Left ventricle myocardium inferior (tissue), 1 donor: Measurements from ENCODE around the gene ARHGEF10L. TPM values are rescaled to one million over a fixed set of nuclear protein-coding genes. Genes with fewer than 3 reads are reported as not detected.

ENCODE experiments used
- DNase-seq: peaks from one replicate; pipeline ENCODE4 v3.0.0-alpha.2; 2020
- H3K27ac ChIP-seq: fragments of 200-600 bp; replicated peaks from 2 replicates; pipeline ENCODE4 v1.8.0; 2021
- H3K27me3 ChIP-seq: fragments of 200-600 bp; 2 replicates; pipeline ENCODE4 v1.8.0; 2021; ENCODE audit warnings: low read depth
- H3K36me3 ChIP-seq: fragments of 200-600 bp; 2 replicates; pipeline ENCODE4 v1.8.0; 2021
- H3K4me1 ChIP-seq: fragments of 200-600 bp; 2 replicates; pipeline ENCODE4 v1.8.0; 2021
- H3K4me3 ChIP-seq: fragments of 200-600 bp; 2 replicates; pipeline ENCODE4 v1.8.0; 2021; ENCODE audit warnings: mild to moderate bottlenecking, moderate library complexity
- H3K9me3 ChIP-seq: fragments of 200-600 bp; replicated peaks from 2 replicates; pipeline ENCODE4 v1.8.0; 2021
- intact Hi-C: fragments of 100-400 bp; cut with micrococcal nuclease; formaldehyde crosslinking; loops from one replicate; pipeline ENCODE4 v1.11.0; 2022
- total RNA-seq: library from RNA; stranded (reverse); fragmentation: NEBNext Ultra II Directional; extraction: Animal tissue kit (Norgen Biotek cat#: 25700); gene quantifications from one replicate; pipeline ENCODE4 v1.2.1, GENCODE V29; 2021
- TF ChIP-seq, protein P1 (sequence below): fragments of 200-600 bp; IDR thresholded peaks from 2 replicates; pipeline ENCODE4 v1.8.0; 2021; ENCODE audit warnings: antibody characterized with exemption, mild to moderate bottlenecking, borderline replicate concordance
- donor health status: DM: no; HTN: yes; CAD: no; lungs with severe emphysema.

ARHGEF10L gene
- total RNA-seq, 1 donor from 2014 or later, result 59.1 TPM

GRCh38 chr1:17533201-17533600 lies 6.3 kb upstream of the ARHGEF10L start:
- intact Hi-C loops, result no loop called here

DNA sequence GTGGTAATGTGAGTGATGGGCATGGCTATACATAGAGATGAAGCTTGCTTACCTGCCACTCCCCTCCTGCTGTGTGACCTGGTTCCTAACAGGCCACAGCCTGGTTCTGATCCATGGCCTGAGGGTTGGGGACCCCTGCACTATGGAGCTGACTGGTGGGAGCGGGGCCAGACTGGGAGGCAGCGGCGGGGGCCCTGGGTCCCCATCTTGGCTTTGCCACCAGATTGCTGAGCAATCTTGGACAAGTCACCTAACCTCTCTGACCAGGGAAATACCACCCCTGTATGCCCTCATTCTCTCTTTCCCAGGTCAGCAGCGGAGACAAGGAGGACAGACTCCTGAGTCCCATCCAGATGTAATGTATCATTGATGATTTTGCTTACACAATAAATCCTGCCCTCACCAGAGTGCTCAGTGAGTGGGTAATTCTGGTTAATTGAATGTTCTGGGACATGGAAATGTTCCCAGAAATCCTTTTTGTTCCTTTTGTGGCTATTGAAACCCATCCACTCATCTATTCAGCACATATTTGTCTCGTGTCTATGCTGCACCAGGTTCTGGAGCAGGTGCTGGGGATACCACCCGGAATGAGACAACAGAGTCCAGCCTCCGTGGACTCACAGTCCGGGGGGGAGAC lies 4.1 kb upstream of the ARHGEF10L start:
- Histone ChIP-seq H3K27ac (no peak overlapping the region), H3K4me3 (no peak overlapping the region), H3K4me1 (peaks cover 39% of the 10 kb centered on the region), H3K9me3 (no peaks in the 10 kb centered on the region), H3K27me3 (peaks cover 4% of the 10 kb centered on the region), H3K36me3 (no peaks in the 10 kb centered on the region)
- intact Hi-C loops, result no loop called here
- TF ChIP-seq, protein P1, sequence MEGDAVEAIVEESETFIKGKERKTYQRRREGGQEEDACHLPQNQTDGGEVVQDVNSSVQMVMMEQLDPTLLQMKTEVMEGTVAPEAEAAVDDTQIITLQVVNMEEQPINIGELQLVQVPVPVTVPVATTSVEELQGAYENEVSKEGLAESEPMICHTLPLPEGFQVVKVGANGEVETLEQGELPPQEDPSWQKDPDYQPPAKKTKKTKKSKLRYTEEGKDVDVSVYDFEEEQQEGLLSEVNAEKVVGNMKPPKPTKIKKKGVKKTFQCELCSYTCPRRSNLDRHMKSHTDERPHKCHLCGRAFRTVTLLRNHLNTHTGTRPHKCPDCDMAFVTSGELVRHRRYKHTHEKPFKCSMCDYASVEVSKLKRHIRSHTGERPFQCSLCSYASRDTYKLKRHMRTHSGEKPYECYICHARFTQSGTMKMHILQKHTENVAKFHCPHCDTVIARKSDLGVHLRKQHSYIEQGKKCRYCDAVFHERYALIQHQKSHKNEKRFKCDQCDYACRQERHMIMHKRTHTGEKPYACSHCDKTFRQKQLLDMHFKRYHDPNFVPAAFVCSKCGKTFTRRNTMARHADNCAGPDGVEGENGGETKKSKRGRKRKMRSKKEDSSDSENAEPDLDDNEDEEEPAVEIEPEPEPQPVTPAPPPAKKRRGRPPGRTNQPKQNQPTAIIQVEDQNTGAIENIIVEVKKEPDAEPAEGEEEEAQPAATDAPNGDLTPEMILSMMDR, result no peak
- DNase-seq, result no peak

More at GRCh38 chr1:17533201-17533600, 6.3 kb upstream of the ARHGEF10L start:
- Histone ChIP-seq H3K36me3 (no peaks in the 10 kb centered on the region), H3K27me3 (no peaks in the 10 kb centered on the region), H3K9me3 (no peaks in the 10 kb centered on the region), H3K27ac (peak overlapping the region; percentile 89), H3K4me3 (no peak overlapping the region), H3K4me1 (peaks cover 22% of the 10 kb centered on the region)
- no peak for DNase-seq
- TF ChIP-seq, protein P1, result no peak

- intact Hi-C loops, result no loop called here
- H3K4me3 ChIP-seq, result no peak overlapping the region
- no peaks in the 10 kb centered on the region for H3K36me3 ChIP-seq
- peaks cover 4% of the 10 kb centered on the region for H3K27me3 ChIP-seq
- H3K4me1 ChIP-seq, result peaks cover 33% of the 10 kb centered on the region
- peak overlapping the region; percentile 88 for H3K27ac ChIP-seq
- DNase-seq, result no peak
- TF ChIP-seq, protein P1, result no peak
- no peaks in the 10 kb centered on the region for H3K9me3 ChIP-seq
These were observed 1.5 kb upstream of the ARHGEF10L start for GRCh38 chr1:17538010-17538409.

DNA sequence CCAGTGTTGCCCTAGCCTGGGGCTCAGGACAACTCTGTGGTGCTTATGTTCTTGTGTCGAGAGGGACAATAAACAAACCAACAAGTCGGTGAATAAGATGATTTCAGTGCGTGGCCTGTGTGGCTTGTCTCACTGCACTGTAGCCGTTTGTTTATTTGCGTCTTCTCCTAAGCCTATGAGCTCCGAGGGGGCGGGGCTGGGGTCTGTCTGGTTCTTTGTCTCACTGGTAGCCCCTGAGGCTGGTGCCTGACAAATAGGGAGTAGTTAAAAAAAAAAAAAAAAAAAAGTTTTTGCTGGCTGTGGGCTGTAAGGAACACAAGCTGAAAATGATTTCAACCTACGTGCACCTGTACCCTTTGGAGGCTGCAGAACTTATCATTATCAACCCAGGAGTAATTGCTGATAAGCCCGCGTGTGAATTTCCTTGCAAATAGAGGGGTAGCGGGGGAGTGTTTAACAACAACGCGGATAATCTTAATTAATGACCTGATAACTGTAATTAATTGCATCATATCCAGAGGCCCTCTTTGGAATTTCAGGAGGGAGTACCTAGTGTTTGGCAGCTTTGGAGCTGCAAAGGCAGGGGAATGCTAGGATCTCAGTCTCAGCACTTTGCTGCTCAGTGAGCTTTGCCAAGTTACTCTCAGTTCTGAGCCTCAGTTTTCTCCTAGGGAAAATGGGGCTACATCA lies 925 bp upstream of the ARHGEF10L start:
- H3K27ac ChIP-seq, result peak overlapping the region; percentile 88
- H3K4me3 ChIP-seq, result peak overlapping the region; percentile 85
- intact Hi-C loops, result no loop called here
- H3K27me3 ChIP-seq, result peaks cover 4% of the 10 kb centered on the region
- H3K9me3 ChIP-seq, result no peaks in the 10 kb centered on the region
- H3K36me3 ChIP-seq, result no peaks in the 10 kb centered on the region
- DNase-seq, result no peak
- TF ChIP-seq, protein P1, result no peak
- peaks cover 33% of the 10 kb centered on the region for H3K4me1 ChIP-seq

GRCh38 chr1:17539118-17539476 lies 401 bp upstream of the ARHGEF10L start:
- no peak for DNase-seq
- intact Hi-C loops, result no loop called here

More at GRCh38 chr1:17539118-17539476, 401 bp upstream of the ARHGEF10L start:
- Histone ChIP-seq H3K27ac (peak overlapping the region; percentile 88), H3K4me1 (peaks cover 33% of the 10 kb centered on the region), H3K36me3 (no peaks in the 10 kb centered on the region), H3K4me3 (peak overlapping the region; percentile 85), H3K9me3 (no peaks in the 10 kb centered on the region), H3K27me3 (peaks cover 4% of the 10 kb centered on the region)
- TF ChIP-seq, protein P1, result no peak
